GM19043 (cell line): ENCODE data around the gene VEZF1.

ENCODE experiments used
- ATAC-seq: cut with Tn5 transposase; IDR thresholded peaks from one replicate; pipeline ENCODE4 v1.9.1; 2021; ENCODE audit warnings: low read depth; ENCODE audit not compliant: unreplicated experiment

The VEZF1 gene

GRCh38 chr17:57935833-57936807 lies 51.9 kb downstream of the VEZF1 start:
- ATAC-seq, result no peak

GRCh38 chr17:57931488-57932137 lies 56.4 kb downstream of the VEZF1 start:
- ATAC-seq, result no peak

- no peak for ATAC-seq
These were observed 57.8 kb downstream of the VEZF1 start for GRCh38 chr17:57930239-57930638.

- no peak for ATAC-seq
These were observed 58.7 kb downstream of the VEZF1 start for GRCh38 chr17:57929386-57929785.

- no peak for ATAC-seq
These were observed 59.1 kb downstream of the VEZF1 start for GRCh38 chr17:57928928-57929327.

GRCh38 chr17:57927048-57927723 lies 60.9 kb downstream of the VEZF1 start:
- ATAC-seq, result no peak

GRCh38 chr17:57926723-57927047 lies 61.4 kb downstream of the VEZF1 start:
- no peak for ATAC-seq

GRCh38 chr17:57925361-57925990 lies 62.6 kb downstream of the VEZF1 start:
- no peak for ATAC-seq

GRCh38 chr17:57924677-57925076 lies 63.4 kb downstream of the VEZF1 start:
- ATAC-seq, result no peak
